Ovary (tissue), 9 donors: Measurements from ENCODE around the gene ELMOD3. TPM values are rescaled to one million over a fixed set of nuclear protein-coding genes. Genes with fewer than 3 reads are reported as not detected.
"Not testable (repeated sequence)": the region's sequence is repeated elsewhere in the genome, so short reads cannot be mapped to it uniquely, and the experiment has no call there.

Experiments used
- DNase-seq, 5 donors: peaks; one replicate each; pipeline ENCODE4 v3.0.0-alpha.2; 2019 to 2020
- H3K27ac ChIP-seq, 2 donors: fragments of 200-600 bp; one replicate each; pipeline versions ENCODE4 v1.5.1 to v1.8.0; 2019 to 2022
- H3K27me3 ChIP-seq: fragments of 200-600 bp; one replicate; pipeline ENCODE4 v1.8.0; 2022
- H3K36me3 ChIP-seq: fragments of 200-600 bp; sonication (generic); one replicate; pipeline ENCODE4 v1.5.1; 2019
- H3K4me1 ChIP-seq: one replicate; pipeline ENCODE4 v1.8.1; 2013; ENCODE audit warnings: mild to moderate bottlenecking, moderate library complexity; ENCODE audit not compliant: insufficient read depth
- H3K4me3 ChIP-seq: fragments of 200-600 bp; sonication (generic); one replicate; pipeline ENCODE4 v1.5.1; 2017
- H3K9me3 ChIP-seq, 2 donors: fragments of 200-600 bp in 1 of 2; sonication (generic) in 1 of 2; one replicate each; pipeline versions ENCODE4 v1.5.1 to v1.8.1; 2013 to 2019; ENCODE audit warnings: mild to moderate bottlenecking in 1 of 2, moderate library complexity in 1 of 2
- CTCF ChIP-seq, 3 donors: fragments of 450-650 bp in 2 of 3; fragments of 200-600 bp in 1 of 3; IDR thresholded peaks; one replicate each; pipeline versions ENCODE4 v1.5.1 to v1.8.0; 2016 to 2022; ENCODE audit warnings: antibody characterized with exemption in 3 of 3, mild to moderate bottlenecking in 1 of 3
- EP300 ChIP-seq: sonication (generic); formaldehyde crosslinking; IDR thresholded peaks from one replicate; pipeline ENCODE4 v1.6.1; 2017; ENCODE audit warnings: antibody characterized with exemption
- POLR2A ChIP-seq: fragments of 450-650 bp; IDR thresholded peaks from one replicate; pipeline ENCODE4 v1.6.1; 2017; ENCODE audit warnings: antibody characterized with exemption, mild to moderate bottlenecking, moderate library complexity
- WGBS, 3 donors: extraction: QIAGEN DNeasy Blood & Tissue Kit in 1 of 3; methylation state at CpG; one replicate each; pipeline versions ENCODE4 v1.1.5 to v1.1.7; 2013 to 2017; 5-methylcytosine and 5-hydroxymethylcytosine counted together
- intact Hi-C, 4 donors: fragments of 100-400 bp; cut with DNase I; formaldehyde crosslinking; loops; one replicate each; pipeline versions ENCODE4 v1.11.0 to v1.15.1; 2022 to 2023
- polyA plus RNA-seq, 2 donors: library from polyadenylated mRNA; stranded (reverse); fragments of 200-250 nt in 1 of 2; fragments of 350-450 nt in 1 of 2; fragmentation: Illumina TruSeq in 1 of 2; extraction: RNeasy Lipid Tissue Mini Kit (QIAGEN cat#74804) in 1 of 2; gene quantifications; one replicate each; pipeline ENCODE4 v1.2.3, GENCODE V29; 2013 to 2014
- total RNA-seq, 7 donors: library from RNA; depleted of rRNA in 2 of 7; stranded (reverse); fragments of >200 nt in 2 of 7; fragmentation: NEBNext Ultra II Directional in 3 of 7; extraction: Animal tissue kit (Norgen Biotek cat#: 25700) in 3 of 7; gene quantifications; one replicate each; pipeline versions ENCODE4 v1.1.0 to v1.2.4, GENCODE V29; 2016 to 2023
- donor health status: DM: no; HTN: no; CAD: no; lungs with moderate emphysema.
- donor health status: DM: no; HTN: no; CAD: no.
- donor health status: Bipolar disorder and iron deficiency.
- donor health status: DM: yes; HTN: yes; CAD: no.
- donor health status: DM: no; HTN: no; CAD: no.
- donor health status: DM: yes; HTN: yes; CAD: no.

The ELMOD3 gene
- total and polyA plus RNA-seq, 9 donors = 13.0 to 23.0 (median 17.3) TPM

GRCh38 chr2:85318222-85319074 is 36.1 kb upstream of the ELMOD3 start:
- no peak for TF ChIP-seq POLR2A
- Histone ChIP-seq H3K4me1 (peaks cover 2% of the 10 kb centered on the region), H3K27ac (no peak overlapping the region), H3K27me3 (no peaks in the 10 kb centered on the region), H3K9me3 (no peaks in the 10 kb centered on the region), H3K4me3 (no peak overlapping the region), H3K36me3 (no peaks in the 10 kb centered on the region)
- 79 to 86% (median 80%) methylated on average over 11 of the region's 11 CpGs for WGBS, 3 donors
- intact Hi-C loops = loop anchor here in 1 of 4 donors (2.0 kb wide), 1 partner anchor 24 kb away; no protein-coding TSS in a partner anchor
- DNase-seq = no peak

- WGBS, 3 donors = 93 to 96% (median 96%) methylated on average over 4 of the region's 4 CpGs
- no peak for DNase-seq
- Histone ChIP-seq H3K4me1 (peaks cover 3% of the 10 kb centered on the region), H3K27me3 (no peaks in the 10 kb centered on the region), H3K36me3 (no peaks in the 10 kb centered on the region), H3K27ac (no peak overlapping the region), H3K4me3 (no peak overlapping the region), H3K9me3 (no peaks in the 10 kb centered on the region)
- intact Hi-C loops = loop anchor here in 1 of 4 donors (2.0 kb wide), 1 partner anchor 23 kb away; no protein-coding TSS in a partner anchor
- no peak for TF ChIP-seq CTCF (IDR thresholded peaks at IDR 0.05)
- TF ChIP-seq POLR2A = no peak
- no peak for TF ChIP-seq EP300
Measured at GRCh38 chr2:85319796-85320195, 34.8 kb upstream of the ELMOD3 start.

- no peaks in the 10 kb centered on the region for H3K27me3 ChIP-seq
- H3K9me3 ChIP-seq = no peaks in the 10 kb centered on the region
- H3K27ac ChIP-seq = no peak overlapping the region
- DNase-seq = no peak
- WGBS, 3 donors = 88 to 90% (median 89%) methylated on average over 9 of the region's 9 CpGs
- no peak for TF ChIP-seq EP300
- no peak for TF ChIP-seq CTCF (IDR thresholded peaks at IDR 0.05)
- TF ChIP-seq POLR2A = no peak
- H3K4me3 ChIP-seq = no peak overlapping the region
- peaks cover 13% of the 10 kb centered on the region for H3K4me1 ChIP-seq
- H3K36me3 ChIP-seq = no peaks in the 10 kb centered on the region
- intact Hi-C loops = no loop called here
Measured at GRCh38 chr2:85323351-85323987, 31.1 kb upstream of the ELMOD3 start.

GRCh38 chr2:85323988-85324367 is 30.6 kb upstream of the ELMOD3 start:
- H3K9me3 ChIP-seq, H3K27me3 ChIP-seq, H3K36me3 ChIP-seq, H3K4me3 ChIP-seq, DNase-seq, intact Hi-C loops, H3K27ac ChIP-seq: not testable (repeated sequence)
- 88 to 89% (median 89%) methylated on average over 11 of the region's 11 CpGs for WGBS, 3 donors
- peaks cover 13% of the 10 kb centered on the region for H3K4me1 ChIP-seq

- Histone ChIP-seq H3K4me3 (no peak overlapping the region), H3K36me3 (no peaks in the 10 kb centered on the region), H3K4me1 (peaks cover 13% of the 10 kb centered on the region), H3K9me3 (no peaks in the 10 kb centered on the region), H3K27me3 (no peaks in the 10 kb centered on the region), H3K27ac (no peak overlapping the region)
- no peak for DNase-seq
- intact Hi-C loops = loop anchor here in 1 of 4 donors (5.0 kb wide), 1 partner anchor 562 kb away; the partner anchor contains the start of gene ST3GAL5
- 43 to 50% (median 45%) methylated on average over 10 of the region's 10 CpGs for WGBS, 3 donors
- TF ChIP-seq EP300 (no peak), CTCF (IDR thresholded peaks at IDR 0.05) (no peak), POLR2A (no peak)
Measured at GRCh38 chr2:85324639-85325465, 29.7 kb upstream of the ELMOD3 start.
